COLO829 (cell line): ENCODE measurements around the gene LSAMP.

Experiments
- DNase-seq: peaks from one replicate; pipeline ENCODE4 v3.0.0; 2012; ENCODE audit warnings: low spot score

LSAMP gene

DNA sequence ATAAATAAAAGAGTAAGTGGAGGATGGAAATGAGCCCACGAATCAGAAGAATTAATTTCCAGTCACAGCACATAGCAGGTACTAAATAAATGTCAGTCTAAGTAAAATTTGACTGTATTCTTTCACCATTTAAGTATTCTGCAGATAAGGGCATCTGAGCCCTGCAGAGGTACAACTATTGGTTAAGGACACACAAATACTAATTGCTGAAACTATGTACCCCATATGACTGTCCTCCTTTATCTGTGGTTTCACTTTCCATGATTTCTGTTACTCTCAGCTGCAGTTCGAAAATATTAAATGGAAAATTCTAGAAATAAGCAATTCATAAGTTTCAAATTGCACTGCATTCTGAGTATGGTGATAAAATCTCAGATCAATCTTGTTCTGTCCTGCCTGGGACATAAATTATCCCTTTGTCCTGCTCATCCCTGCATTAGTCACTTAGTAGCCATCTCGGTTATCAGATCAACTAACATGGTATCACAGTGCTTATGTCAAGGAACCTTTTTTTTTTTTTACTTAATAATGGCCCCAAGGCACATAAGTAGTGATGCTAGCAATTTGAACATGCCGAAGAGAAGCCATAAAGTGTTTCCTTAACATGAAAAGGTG, 95.1 kb downstream of the LSAMP start:
- peak; percentile 44 for DNase-seq

- no peak for DNase-seq
These were observed 97.1 kb downstream of the LSAMP start for GRCh38 chr3:116348216-116348615.

DNA sequence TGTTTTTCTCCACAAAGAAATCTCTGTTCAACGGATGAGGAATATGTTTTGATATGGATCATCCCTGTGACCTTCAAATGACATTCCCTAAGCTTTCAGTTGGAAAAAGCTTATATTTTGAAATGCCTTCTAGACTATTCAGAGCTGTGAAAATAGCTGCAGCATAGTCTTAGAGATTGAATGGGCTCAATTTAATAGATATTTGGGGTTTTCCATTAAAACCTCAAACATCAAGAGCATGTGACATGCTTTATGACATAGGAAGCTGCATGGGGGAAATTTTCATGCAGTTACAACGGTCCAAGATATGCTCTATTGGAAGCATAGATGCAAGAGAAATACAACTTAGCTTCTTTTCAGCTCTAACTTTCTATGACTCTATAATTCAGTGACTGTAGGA, 102.8 kb downstream of the LSAMP start:
- no peak for DNase-seq

GRCh38 chr3:116341899-116342298, 103.4 kb downstream of the LSAMP start:
- DNase-seq, result no peak

DNA sequence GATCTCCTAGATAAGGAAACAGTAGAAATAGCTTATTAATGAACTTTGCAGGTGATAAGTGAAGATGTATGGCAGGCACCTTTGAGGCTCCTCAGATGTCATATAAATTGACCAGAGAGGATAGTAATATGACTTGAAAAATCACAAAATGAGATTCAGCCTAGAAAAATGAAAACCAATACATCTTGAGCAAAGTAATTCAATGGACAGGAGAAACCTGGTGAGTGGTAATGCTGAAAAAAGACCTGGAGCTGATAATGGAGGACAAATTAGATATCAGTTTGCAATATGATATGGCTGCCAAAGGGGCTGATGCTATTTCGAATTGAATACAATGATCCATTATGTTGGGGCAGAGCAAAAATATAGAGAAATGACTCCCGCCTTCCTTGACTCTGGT, 103.9 kb downstream of the LSAMP start:
- DNase-seq, result no peak

DNA sequence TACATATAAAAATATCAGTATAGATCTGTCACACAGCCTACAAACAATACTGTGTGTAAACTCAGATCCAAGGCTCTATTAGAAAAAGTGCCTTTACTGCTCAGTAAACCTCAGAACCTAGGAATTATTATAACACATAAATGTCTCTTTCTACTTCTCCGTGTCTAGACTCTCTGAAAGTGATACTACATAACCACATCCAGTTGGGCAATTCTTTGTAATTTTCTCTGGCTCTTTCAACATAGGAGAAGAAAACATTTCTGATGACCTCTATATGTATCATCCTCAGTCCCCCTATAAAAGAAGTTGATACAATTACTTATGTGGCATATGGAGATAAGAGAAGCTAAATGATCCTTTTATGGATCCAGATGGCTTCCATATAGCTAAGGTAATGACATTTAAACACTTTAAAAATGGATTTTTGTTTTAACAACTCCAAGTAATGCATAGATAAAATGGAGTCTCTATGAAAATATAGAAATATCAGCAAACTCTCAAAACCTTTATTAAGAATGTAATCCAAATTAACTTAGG, 104.5 kb downstream of the LSAMP start:
- no peak for DNase-seq

DNA sequence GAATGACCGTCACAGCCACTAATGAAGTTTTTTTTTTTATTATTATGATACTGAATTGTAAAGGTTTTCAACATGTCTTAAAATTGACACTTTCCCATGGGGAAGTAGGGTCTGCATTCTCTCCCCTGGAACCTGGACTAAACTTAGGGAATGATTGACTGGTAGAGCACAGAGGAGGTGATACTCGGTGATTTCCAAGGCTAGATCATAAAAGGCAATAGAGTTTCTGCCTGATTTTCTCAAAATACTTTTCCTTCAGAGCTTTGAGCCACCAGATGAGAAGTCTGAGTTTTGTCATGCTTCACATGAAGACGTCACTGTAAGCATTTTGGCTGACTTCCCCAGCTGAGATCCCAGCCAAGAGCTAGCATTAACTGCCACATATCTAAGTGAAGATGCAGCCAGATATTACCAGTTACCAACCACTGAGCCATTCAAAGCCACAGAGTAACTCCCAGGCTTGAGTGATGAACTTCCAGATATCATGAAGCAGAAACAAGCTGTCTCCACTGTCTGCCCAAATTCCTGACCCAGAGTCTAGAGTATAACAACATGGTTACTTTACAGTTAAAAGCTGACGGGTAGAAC, 105.8 kb downstream of the LSAMP start:
- no peak for DNase-seq

- no peak for DNase-seq
These were observed 106.6 kb downstream of the LSAMP start for GRCh38 chr3:116338713-116339112.

DNA sequence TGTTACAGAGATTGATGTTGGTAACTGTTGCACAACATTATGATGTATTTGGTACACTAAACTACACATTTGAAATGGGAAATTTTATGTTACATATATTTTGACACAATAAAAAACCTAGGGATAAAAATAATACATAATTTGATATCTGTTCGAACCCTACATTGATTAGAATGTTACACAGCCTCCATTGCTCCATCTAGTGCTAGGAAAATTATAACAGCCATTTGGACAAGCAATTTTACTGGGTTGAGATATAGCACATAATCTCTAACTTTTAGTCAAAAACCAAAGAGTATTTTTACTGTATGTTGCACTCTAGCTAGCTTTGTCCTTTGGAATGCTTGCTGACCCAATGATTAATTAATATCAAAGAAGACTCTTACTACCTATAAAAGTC, 108.1 kb downstream of the LSAMP start:
- no peak for DNase-seq

- DNase-seq, result no peak
These were observed 113.9 kb downstream of the LSAMP start for GRCh38 chr3:116331380-116331779.

GRCh38 chr3:116322750-116323375, 122.4 kb downstream of the LSAMP start:
- DNase-seq, result no peak

DNA sequence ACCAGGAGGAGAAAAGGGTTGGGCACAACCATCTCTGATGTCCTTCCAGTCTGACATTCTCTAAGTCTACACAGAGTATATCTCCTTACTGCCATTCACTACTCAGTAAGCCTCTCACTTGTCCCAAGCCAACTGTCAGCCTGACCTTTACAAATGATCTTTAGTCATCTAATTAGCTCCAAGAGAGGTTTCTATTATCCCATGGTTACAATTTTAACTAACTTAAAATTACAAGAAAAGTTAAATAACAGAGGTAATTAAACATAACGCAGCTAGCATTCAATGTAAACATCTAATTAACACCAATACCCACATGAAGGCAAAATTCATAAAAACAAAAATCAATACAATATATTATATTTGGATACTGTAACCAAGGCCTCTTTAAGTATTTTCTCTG, 126.9 kb downstream of the LSAMP start:
- no peak for DNase-seq

- DNase-seq, result no peak
These were observed 128.5 kb downstream of the LSAMP start for GRCh38 chr3:116316771-116317170.

- no peak for DNase-seq
These were observed 130.8 kb downstream of the LSAMP start for GRCh38 chr3:116314476-116314875.

GRCh38 chr3:116306720-116307119, 138.6 kb downstream of the LSAMP start:
- no peak for DNase-seq

DNA sequence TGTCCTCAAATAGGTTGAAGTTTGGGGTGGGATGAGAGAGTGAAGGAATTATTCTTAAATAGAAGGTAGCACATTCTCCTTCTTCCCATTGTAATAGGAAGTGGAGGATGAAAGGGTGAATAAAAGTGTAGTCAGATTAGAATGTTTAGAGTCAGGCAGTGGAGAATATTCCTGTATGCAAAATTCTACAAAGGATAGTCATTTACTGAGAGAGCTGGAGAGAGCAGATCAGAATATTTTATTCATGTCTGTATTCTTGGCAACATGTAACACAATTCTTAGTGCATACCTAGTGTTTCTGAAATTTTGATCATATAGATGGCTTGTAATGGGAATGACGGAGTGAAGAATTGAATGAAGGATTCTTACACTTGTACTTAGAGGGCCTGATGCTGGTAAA, 139.1 kb downstream of the LSAMP start:
- no peak for DNase-seq

GRCh38 chr3:116302087-116302747, 143.1 kb downstream of the LSAMP start:
- peak; percentile 34 for DNase-seq

DNA sequence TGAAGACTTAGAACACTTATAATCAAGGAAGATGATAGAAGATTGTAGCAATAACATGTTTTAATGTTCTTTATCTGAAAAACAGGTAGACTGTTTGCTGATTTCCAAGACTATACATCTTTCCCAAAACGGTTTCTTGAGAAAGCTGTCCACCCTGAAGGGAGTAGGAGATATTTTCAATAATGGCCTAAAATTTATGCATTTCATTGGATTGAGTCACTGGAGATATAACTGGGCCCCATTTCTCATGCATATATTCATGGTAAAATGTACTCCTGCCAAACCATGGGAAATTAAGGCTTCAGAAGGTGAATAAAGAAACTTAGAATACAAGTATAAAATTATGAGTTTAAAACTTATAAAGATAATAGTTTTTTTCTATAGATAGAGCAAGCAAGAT, 143.9 kb downstream of the LSAMP start:
- no peak for DNase-seq

- no peak for DNase-seq
These were observed 145.1 kb downstream of the LSAMP start for GRCh38 chr3:116300226-116300625.

DNA sequence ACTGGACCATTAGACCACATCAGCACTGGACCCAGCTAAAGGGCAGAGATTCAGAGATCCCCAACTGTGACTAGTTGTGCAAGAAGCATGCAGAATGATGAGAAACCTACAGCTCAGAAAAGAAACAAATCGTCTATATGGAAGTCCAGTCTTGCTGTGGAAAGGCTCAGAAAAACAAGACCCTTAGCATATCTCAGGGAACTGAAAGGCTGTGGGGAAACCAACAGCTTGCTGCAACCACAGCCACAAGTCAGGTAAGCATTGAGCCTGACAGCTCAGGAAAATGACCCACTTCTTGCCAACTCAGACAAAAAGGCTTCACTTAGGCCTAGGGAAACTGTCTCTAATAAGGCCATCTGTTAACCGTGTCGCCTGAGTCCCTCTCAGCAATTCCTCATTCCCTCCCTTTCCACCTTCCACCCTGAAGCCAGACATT, 145.6 kb downstream of the LSAMP start:
- DNase-seq, result no peak

GRCh38 chr3:116298151-116298550, 147.1 kb downstream of the LSAMP start:
- DNase-seq, result no peak

DNA sequence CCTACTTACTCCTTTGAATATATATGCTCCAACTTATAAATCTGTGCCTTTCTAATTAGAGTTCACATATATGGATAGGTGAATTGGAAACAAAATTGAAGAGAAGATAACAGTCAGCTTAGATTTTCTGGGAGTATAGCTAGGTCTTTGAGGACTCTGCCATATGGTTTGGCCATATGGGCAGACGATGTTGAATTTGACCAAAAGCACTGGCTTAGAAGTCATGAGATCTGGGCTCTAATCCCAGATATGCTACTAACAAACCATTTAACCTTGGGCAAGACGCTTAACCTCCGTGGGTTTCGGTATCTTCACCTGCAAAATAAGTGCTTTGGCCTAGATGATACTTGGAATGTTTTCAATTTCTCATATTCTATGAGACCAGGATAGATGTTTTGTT, 154.1 kb downstream of the LSAMP start:
- DNase-seq, result no peak

GRCh38 chr3:116288485-116288884, 156.8 kb downstream of the LSAMP start:
- peak; percentile 46 for DNase-seq
